Sciatic nerve (tissue), 2 donors: ENCODE data around the gene ITGB2. TPM values are rescaled to one million over a fixed set of nuclear protein-coding genes. Genes with fewer than 3 reads are reported as not detected.

Source experiments
- ATAC-seq: fragments of 200-7000 bp; cut with Tn5 transposase; one replicate; pipeline ENCODE4 v1.9.1; 2020; ENCODE audit warnings: mild to moderate bottlenecking, moderate library complexity
- DNase-seq: peaks from one replicate; pipeline ENCODE4 v3.0.0-alpha.2; 2020; ENCODE audit warnings: low spot score
- intact Hi-C: fragments of 100-400 bp; cut with DNase I; formaldehyde crosslinking; loops from one replicate; pipeline ENCODE4 v1.14.2; 2022
- total RNA-seq: library from RNA; stranded (reverse); fragmentation: NEBNext Ultra II Directional; extraction: Animal tissue kit (Norgen Biotek cat#: 25700); gene quantifications from one replicate; pipeline ENCODE4 v1.2.1, GENCODE V29; 2021
- donor health status: DM: no; HTN: no; CAD: no.
- donor health status: DM: no; HTN: no; CAD: no.

ITGB2 gene
- total RNA-seq, 1 donor from 2014 or later = 56.7 TPM

DNA sequence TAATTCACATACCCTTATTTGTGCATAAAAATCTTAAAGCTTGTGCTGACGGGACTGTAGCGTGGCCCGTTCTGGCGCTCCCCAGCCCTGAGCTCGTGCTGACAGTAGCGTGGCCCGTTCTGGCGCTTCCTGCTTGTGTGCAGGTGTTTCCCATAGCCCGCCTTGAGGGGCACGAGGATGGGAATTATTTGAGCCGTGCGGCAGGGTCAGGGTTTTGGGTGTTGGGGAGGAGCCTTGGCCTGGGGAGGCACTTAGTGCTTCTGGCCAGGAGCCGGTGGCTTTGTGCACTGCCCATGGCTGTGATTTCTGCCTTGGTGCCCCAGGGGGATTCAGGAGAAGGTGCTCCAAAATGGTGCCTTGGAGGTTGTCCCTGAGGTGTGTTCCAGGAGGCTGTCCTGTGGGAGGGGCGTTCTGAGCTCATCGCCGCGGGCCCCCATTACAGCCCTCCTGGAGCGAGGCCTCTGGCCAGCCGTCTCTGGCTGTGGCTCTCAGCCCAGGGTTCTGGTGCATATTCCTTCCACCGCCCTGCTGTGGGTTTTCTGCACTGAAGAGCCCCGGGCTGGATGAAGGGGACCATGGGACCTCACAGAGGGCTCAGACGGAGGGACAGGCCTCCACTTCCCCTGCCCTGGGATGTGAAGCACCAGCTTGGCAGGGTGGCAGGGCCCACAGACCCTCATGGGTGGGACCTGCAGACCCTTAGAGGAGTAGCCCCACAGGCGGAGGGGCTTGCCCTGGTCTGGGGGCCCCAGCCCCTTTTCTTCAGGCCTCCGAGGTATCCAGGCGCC, 25.7 kb upstream of the ITGB2 start:
- no peak for ATAC-seq
- intact Hi-C loops = no loop called here
- peak; percentile 53 for DNase-seq

DNA sequence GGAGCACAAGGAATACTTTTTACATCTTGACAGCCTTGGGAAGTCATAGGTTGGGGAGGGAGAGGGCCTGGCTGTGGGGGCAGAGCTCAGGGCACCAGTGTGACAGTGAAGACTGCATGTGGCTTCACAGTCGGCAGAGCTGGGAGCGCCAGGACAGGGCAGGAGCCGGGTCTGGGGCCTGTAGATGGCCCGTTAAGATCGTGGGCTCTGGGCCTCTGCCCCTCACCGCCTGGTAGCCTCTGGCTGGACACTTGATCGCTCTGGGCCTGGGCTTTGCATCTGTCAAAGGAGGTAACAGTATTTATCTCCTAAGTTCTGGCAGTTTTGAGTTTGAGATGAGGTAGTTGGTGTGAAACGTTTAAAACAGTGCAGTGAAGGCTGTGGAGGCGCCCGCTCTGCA, 23.9 kb upstream of the ITGB2 start:
- DNase-seq = peak; percentile 47
- intact Hi-C loops = no loop called here
- ATAC-seq = no peak

DNA sequence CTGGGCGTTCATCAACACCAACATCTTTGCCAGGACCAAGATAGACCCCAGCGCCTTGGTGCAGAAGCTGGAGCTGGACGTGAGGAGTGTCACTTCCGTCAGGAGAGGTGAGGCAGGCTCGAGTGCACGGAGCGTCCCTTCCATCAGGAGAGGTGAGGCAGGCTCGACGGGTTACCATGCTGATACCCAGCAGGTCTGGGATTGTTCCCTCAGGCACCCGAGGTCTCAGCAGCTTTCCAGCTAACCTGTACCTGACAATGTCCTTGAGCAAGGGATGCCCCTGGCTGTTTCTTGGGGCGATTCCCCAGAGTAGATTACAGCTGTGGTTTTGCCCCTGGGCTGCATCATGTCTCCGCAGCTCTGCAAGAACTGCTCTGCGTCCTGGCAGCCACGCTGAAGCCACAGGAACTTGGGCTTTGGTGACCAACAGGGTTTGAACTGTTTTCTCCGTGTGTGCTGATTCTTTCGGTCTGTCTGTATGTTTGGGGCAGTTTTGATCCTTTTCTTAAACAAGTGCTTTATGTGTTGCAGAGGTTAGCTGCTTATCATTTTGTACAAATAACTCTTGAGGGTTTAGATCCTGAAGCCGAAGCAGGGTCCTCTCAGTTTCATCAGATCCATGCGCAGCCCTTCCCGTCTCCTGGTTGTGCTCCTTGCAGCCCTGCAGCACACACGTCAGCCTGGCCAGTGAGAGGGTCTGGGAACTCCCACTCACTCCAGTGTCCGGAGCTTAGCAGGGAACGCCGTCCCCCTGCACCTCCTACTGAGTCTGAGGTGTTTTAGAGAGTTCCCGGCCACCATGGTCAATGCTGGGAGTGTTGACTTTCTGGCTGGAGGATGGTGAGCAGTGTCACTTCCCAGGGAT, 23.2 kb upstream of the ITGB2 start:
- DNase-seq (peak; percentile 51), ATAC-seq (no peak)
- intact Hi-C loops = no loop called here

- no peak for ATAC-seq
- intact Hi-C loops = no loop called here
- peak; percentile 50 for DNase-seq
Observed at GRCh38 chr21:44943005-44943685, 22.4 kb upstream of the ITGB2 start.

- intact Hi-C loops = no loop called here
- ATAC-seq = no peak
- DNase-seq = peak; percentile 5
Observed at GRCh38 chr21:44942566-44942965, 21.9 kb upstream of the ITGB2 start.

- intact Hi-C loops = no loop called here
- no peak for ATAC-seq
- peak; percentile 55 for DNase-seq
Observed at GRCh38 chr21:44941567-44941966, 20.9 kb upstream of the ITGB2 start.

DNA sequence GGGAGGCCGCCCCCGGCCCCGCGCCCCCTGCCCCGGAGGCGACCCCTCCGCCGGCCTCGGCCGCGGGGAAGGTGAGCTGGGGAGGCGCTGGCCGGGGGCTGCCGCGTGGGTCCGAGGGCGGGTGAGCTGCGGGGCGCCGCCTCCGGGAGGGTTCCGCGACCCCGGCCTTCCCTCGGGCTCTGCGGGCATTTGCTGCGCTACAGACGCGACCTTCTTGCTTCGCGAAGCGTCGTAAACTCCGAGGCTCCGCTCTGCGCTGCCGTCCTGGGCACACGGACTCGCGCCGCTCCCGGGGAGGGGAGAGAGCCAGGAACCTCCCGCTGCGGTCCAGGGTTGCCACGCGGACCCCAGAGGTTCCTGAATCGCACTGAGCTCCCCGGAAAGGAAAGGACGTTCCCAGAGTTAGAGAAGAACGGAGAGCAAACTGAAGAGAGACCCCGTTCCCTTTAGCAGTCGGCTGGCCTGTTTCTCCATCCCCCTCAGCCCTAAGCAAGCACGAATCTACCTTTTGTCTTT, 19.5 kb upstream of the ITGB2 start:
- intact Hi-C loops = no loop called here
- DNase-seq = no peak
- ATAC-seq = no peak

- intact Hi-C loops = no loop called here
- peak; percentile 85 for DNase-seq
- peak; percentile 92 for ATAC-seq
Observed at GRCh38 chr21:44939532-44940115, 18.9 kb upstream of the ITGB2 start, which contains the start of gene SLX9. TSS of gene SLX9 (plus strand) at chr21:44940029. CDS start at chr21:44940058, 29 bp downstream.

- peak; percentile 34 for DNase-seq
- ATAC-seq = peak; percentile 11
- intact Hi-C loops = no loop called here
Observed at GRCh38 chr21:44938772-44939531, 18.3 kb upstream of the ITGB2 start.

GRCh38 chr21:44935533-44935927, 14.8 kb upstream of the ITGB2 start:
- ATAC-seq = no peak
- intact Hi-C loops = no loop called here

GRCh38 chr21:44934797-44935532, 14.3 kb upstream of the ITGB2 start:
- DNase-seq (no peak), ATAC-seq (no peak)
- intact Hi-C loops = no loop called here

More at GRCh38 chr21:44935533-44935927, 14.8 kb upstream of the ITGB2 start:
- DNase-seq = no peak

GRCh38 chr21:44934276-44934675, 13.6 kb upstream of the ITGB2 start:
- DNase-seq (no peak), ATAC-seq (no peak)
- intact Hi-C loops = no loop called here

GRCh38 chr21:44933918-44934260, 13.2 kb upstream of the ITGB2 start:
- intact Hi-C loops = no loop called here
- DNase-seq (no peak), ATAC-seq (no peak)

GRCh38 chr21:44933199-44933917, 12.7 kb upstream of the ITGB2 start:
- intact Hi-C loops = no loop called here

DNA sequence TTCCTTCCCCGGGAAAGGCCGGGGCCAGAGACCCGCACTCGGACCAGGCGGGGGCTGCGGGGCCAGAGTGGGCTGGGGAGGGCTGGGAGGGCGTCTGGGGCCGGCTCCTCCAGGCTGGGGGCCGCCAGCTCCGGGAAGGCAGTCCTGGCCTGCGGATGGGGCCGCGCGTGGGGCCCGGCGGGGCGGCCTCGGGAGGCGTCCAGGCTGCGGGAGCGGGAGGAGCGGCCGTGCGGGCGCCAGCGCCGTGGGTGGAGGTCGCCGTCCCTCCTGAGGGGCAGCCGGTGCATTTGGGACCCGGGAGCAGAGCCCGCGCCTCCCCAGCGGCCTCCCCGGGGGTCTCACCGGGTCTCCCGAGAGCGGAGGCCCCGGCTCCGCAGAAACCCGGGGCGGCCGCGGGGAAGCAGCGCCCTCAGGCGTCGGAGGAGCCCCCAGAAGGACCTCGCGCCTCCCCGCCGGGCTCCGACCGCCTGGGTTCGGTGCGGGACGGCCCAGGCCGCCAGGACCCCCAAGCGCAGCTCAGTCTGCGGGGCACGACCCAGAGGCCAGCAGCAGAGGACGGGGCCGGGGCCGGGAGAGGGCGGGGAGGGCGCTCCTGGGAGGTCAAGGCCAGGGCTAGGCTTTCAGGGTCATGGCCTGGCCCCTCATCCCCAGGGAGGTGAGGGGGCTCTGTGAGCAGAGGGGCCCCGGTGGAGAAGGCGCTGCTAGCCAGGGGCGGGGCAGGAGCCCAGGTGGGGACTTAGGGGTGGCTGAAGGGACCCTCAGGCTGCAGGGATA, 11.9 kb upstream of the ITGB2 start:
- peak; percentile 11 for ATAC-seq
- intact Hi-C loops = no loop called here

More at GRCh38 chr21:44933199-44933917, 12.7 kb upstream of the ITGB2 start:
- no peak for ATAC-seq
- no peak for DNase-seq

More for the DNA sequence above, 11.9 kb upstream of the ITGB2 start:
- DNase-seq = no peak
